ENCODE results near the gene TUBD1. TPM values are rescaled to one million over a fixed set of nuclear protein-coding genes. Genes with fewer than 3 reads are reported as not detected.
A peak's percentile ranks its signal among the peaks of the same experiment; 100 is the strongest.

TUBD1 gene
- polyA plus RNA-seq, 3 donors, result 2.9 to 7.3 (median 3.9) TPM

- H3K4me1 ChIP-seq (ENCODE audit: control insufficient read depth in 1 of 2, insufficient read depth in 2 of 2, low read length in 2 of 2), result peaks cover 41 to 54% of the 10 kb centered on the region in 2 donors
- peak overlapping the region; percentile 98 for H3K4me2 ChIP-seq (replicated peaks; ENCODE audit: extremely low read depth, low read length, poor library complexity, severe bottlenecking)
- H3K27ac Mint-ChIP-seq, result peak overlapping the region; percentile 31 to 100 (median 96)
- DNase-seq, result no peak
- peaks cover 45% of the 10 kb centered on the region for H3K4me1 Mint-ChIP-seq
- no peaks in the 10 kb centered on the region for H3K9me3 ChIP-seq (replicated peaks in 1 of 2; ENCODE audit: control insufficient read depth in 1 of 2, insufficient read depth in 1 of 2, low read length in 2 of 2)
- H3K4me3 ChIP-seq (replicated peaks in 1 of 3; ENCODE audit: low read depth in 2 of 3, low read length in 3 of 3), result peak overlapping the region; percentile 71 to 100 (median 98)
- peaks cover 0 to 5% (median 0%) of the 10 kb centered on the region in 7 donors for H3K9me3 Mint-ChIP-seq
- H3K9ac ChIP-seq (ENCODE audit: insufficient read depth, low read length, poor library complexity, severe bottlenecking), result peak overlapping the region; percentile 95
- TF ChIP-seq, protein P1, sequence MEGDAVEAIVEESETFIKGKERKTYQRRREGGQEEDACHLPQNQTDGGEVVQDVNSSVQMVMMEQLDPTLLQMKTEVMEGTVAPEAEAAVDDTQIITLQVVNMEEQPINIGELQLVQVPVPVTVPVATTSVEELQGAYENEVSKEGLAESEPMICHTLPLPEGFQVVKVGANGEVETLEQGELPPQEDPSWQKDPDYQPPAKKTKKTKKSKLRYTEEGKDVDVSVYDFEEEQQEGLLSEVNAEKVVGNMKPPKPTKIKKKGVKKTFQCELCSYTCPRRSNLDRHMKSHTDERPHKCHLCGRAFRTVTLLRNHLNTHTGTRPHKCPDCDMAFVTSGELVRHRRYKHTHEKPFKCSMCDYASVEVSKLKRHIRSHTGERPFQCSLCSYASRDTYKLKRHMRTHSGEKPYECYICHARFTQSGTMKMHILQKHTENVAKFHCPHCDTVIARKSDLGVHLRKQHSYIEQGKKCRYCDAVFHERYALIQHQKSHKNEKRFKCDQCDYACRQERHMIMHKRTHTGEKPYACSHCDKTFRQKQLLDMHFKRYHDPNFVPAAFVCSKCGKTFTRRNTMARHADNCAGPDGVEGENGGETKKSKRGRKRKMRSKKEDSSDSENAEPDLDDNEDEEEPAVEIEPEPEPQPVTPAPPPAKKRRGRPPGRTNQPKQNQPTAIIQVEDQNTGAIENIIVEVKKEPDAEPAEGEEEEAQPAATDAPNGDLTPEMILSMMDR (IDR thresholded peaks at IDR 0.05), result no peak
- no peaks in the 10 kb centered on the region for H3K27me3 Mint-ChIP-seq (ENCODE audit: low read depth in 3 of 3)
- intact Hi-C loops (cut with micrococcal nuclease), result loop anchor here (5.0 to 10.0 kb wide), 4 partner anchors 32 to 215 kb away; no protein-coding TSS in a partner anchor
- H3K27me3 ChIP-seq (ENCODE audit: control insufficient read depth in 2 of 2, insufficient read depth in 2 of 2, low read length in 2 of 2), result no peaks in the 10 kb centered on the region
- no CpG with 5 or more reads among the region's 6 CpGs for WGBS (ENCODE audit: insufficient coverage)
- peaks cover 45 to 62% of the 10 kb centered on the region in 2 donors for H3K36me3 Mint-ChIP-seq
- peak overlapping the region; percentile 98 to 100 for H3K4me3 Mint-ChIP-seq
- peaks cover 45% of the 10 kb centered on the region for H4K20me1 ChIP-seq (ENCODE audit: insufficient read depth, low read length)
- no peak overlapping the region for H2AFZ ChIP-seq (ENCODE audit: insufficient read depth, low read depth, low read length, poor library complexity, severe bottlenecking)
- H3K27ac ChIP-seq (ENCODE audit: low read depth in 1 of 2, low read length in 2 of 2), result peak overlapping the region in 1 of 2 donors; percentile 95
- peaks cover 65% of the 10 kb centered on the region for H3K79me2 ChIP-seq (ENCODE audit: insufficient read depth, low read length)
- H3K36me3 ChIP-seq (replicated peaks in 1 of 2; ENCODE audit: control insufficient read depth in 1 of 2, insufficient read depth in 2 of 2, low read length in 2 of 2), result peaks cover 36 to 43% of the 10 kb centered on the region in 2 donors
These were observed 53.0 kb downstream of the TUBD1 start for GRCh38 chr17:59839651-59840328.

GRCh38 chr17:59838052-59838916 is 54.5 kb downstream of the TUBD1 start:
- H3K4me3 Mint-ChIP-seq, result peak overlapping the region; percentile 98 to 100
- DNase-seq, result peak in 1 of 3 donors; percentile 43
- peak overlapping the region; percentile 95 for H3K9ac ChIP-seq (ENCODE audit: insufficient read depth, low read length, poor library complexity, severe bottlenecking)
- peaks cover 0 to 3% (median 0%) of the 10 kb centered on the region in 3 donors for H3K27me3 Mint-ChIP-seq (ENCODE audit: low read depth in 3 of 3)
- intact Hi-C loops (cut with micrococcal nuclease), result loop anchor here (5.0 kb wide), 2 partner anchors 36 to 51 kb away; no protein-coding TSS in a partner anchor
- H3K27ac Mint-ChIP-seq, result peak overlapping the region; percentile 92 to 100 (median 97)
- 0% methylated on average over 1 of the region's 8 CpGs for WGBS (ENCODE audit: insufficient coverage)
- H3K27ac ChIP-seq (ENCODE audit: low read depth in 1 of 2, low read length in 2 of 2), result peak overlapping the region; percentile 85 to 95
- peaks cover 36% of the 10 kb centered on the region for H3K4me1 Mint-ChIP-seq
- peaks cover 73% of the 10 kb centered on the region for H3K79me2 ChIP-seq (ENCODE audit: insufficient read depth, low read length)
- H3K4me3 ChIP-seq (replicated peaks in 1 of 3; ENCODE audit: low read depth in 2 of 3, low read length in 3 of 3), result peak overlapping the region; percentile 71 to 100 (median 98)
- peaks cover 0 to 5% (median 0%) of the 10 kb centered on the region in 7 donors for H3K9me3 Mint-ChIP-seq
- peaks cover 45% of the 10 kb centered on the region for H4K20me1 ChIP-seq (ENCODE audit: insufficient read depth, low read length)
- H3K36me3 Mint-ChIP-seq, result peaks cover 50 to 75% of the 10 kb centered on the region in 2 donors
- peak overlapping the region; percentile 98 for H3K4me2 ChIP-seq (replicated peaks; ENCODE audit: extremely low read depth, low read length, poor library complexity, severe bottlenecking)
- H3K4me1 ChIP-seq (ENCODE audit: control insufficient read depth in 1 of 2, insufficient read depth in 2 of 2, low read length in 2 of 2), result peaks cover 33 to 39% of the 10 kb centered on the region in 2 donors
- H3K36me3 ChIP-seq (replicated peaks in 1 of 2; ENCODE audit: control insufficient read depth in 1 of 2, insufficient read depth in 2 of 2, low read length in 2 of 2), result peaks cover 37 to 56% of the 10 kb centered on the region in 2 donors
- no peaks in the 10 kb centered on the region for H3K9me3 ChIP-seq (replicated peaks in 1 of 2; ENCODE audit: control insufficient read depth in 1 of 2, insufficient read depth in 1 of 2, low read length in 2 of 2)
- H2AFZ ChIP-seq (ENCODE audit: insufficient read depth, low read depth, low read length, poor library complexity, severe bottlenecking), result no peak overlapping the region
- TF ChIP-seq, protein P1 (IDR thresholded peaks at IDR 0.05), result no peak
- H3K27me3 ChIP-seq (ENCODE audit: control insufficient read depth in 2 of 2, insufficient read depth in 2 of 2, low read length in 2 of 2), result no peaks in the 10 kb centered on the region
